CD4-positive, CD25-positive, alpha-beta regulatory T cell (primary cell): ENCODE measurements around the gene SMIM10L2A. TPM values are rescaled to one million over a fixed set of nuclear protein-coding genes. Genes with fewer than 3 reads are reported as not detected.
"Not testable (repeated sequence)": the region's sequence is repeated elsewhere in the genome, so short reads cannot be mapped to it uniquely, and the experiment has no call there.

Source experiments
- ATAC-seq, 2 donors: fragments of 150-1000 bp; cut with Tn5 transposase; one replicate each; pipeline ENCODE4 v1.10.0; 2021; ENCODE audit warnings: low read depth in 2 of 2, moderate number of reproducible peaks in 2 of 2, moderate library complexity in 1 of 2
- DNase-seq, 3 donors: peaks; one replicate each; pipeline versions ENCODE4 v3.0.0 to v3.0.0-alpha.2; 2012 to 2022; ENCODE audit warnings: mixed read lengths in 1 of 3
- H3K27ac ChIP-seq: one replicate; pipeline ENCODE4 v1.7.0; 2013; ENCODE audit warnings: mild to moderate bottlenecking, low read length; ENCODE audit not compliant: insufficient read depth, poor library complexity, severe bottlenecking
- H3K27me3 ChIP-seq: one replicate; pipeline ENCODE4 v1.7.0; 2013; ENCODE audit warnings: low read length; ENCODE audit not compliant: control insufficient read depth, insufficient read depth
- H3K36me3 ChIP-seq: one replicate; pipeline ENCODE4 v1.7.0; 2013; ENCODE audit warnings: mild to moderate bottlenecking, low read length, moderate library complexity; ENCODE audit not compliant: control insufficient read depth, insufficient read depth
- H3K4me1 ChIP-seq: 2 replicates; pipeline ENCODE4 v1.7.0; 2013; ENCODE audit warnings: mild to moderate bottlenecking, low read length; ENCODE audit not compliant: insufficient read depth, control insufficient read depth, poor library complexity, severe bottlenecking
- H3K4me3 ChIP-seq: one replicate; pipeline ENCODE4 v1.7.0; 2013; ENCODE audit warnings: low read depth, mild to moderate bottlenecking, low read length, moderate library complexity
- H3K9me3 ChIP-seq, 2 experiments: 1 replicate in 1 of 2; 2 replicates in 1 of 2; pipeline ENCODE4 v1.7.0; 2013; ENCODE audit warnings: low read length in 2 of 2, mild to moderate bottlenecking in 1 of 2, moderate library complexity in 1 of 2; ENCODE audit not compliant: control insufficient read depth in 2 of 2
- H3K27ac Mint-ChIP-seq, 3 donors: one replicate each; pipeline ENCODE4 v1.8.0; 2020 to 2022; ENCODE audit warnings: mild to moderate bottlenecking in 3 of 3, mixed read lengths in 3 of 3, moderate library complexity in 2 of 3
- H3K27me3 Mint-ChIP-seq: one replicate; pipeline ENCODE4 v1.8.0; 2022; ENCODE audit warnings: mild to moderate bottlenecking, mixed read lengths
- H3K36me3 Mint-ChIP-seq: one replicate; pipeline ENCODE4 v1.8.0; 2020; ENCODE audit warnings: mixed read lengths
- H3K4me1 Mint-ChIP-seq, 4 donors: one replicate each; pipeline ENCODE4 v1.8.0; 2020 to 2022; ENCODE audit warnings: mixed read lengths in 4 of 4, mild to moderate bottlenecking in 1 of 4
- H3K4me3 Mint-ChIP-seq, 4 donors: one replicate each; pipeline ENCODE4 v1.8.0; 2020 to 2022; ENCODE audit warnings: mild to moderate bottlenecking in 4 of 4, mixed read lengths in 4 of 4, moderate library complexity in 3 of 4
- H3K9me3 Mint-ChIP-seq, 7 donors: one replicate each; pipeline ENCODE4 v1.8.0; 2020 to 2022; ENCODE audit warnings: mixed read lengths in 7 of 7, mild to moderate bottlenecking in 3 of 7, moderate library complexity in 2 of 7
- polyA plus RNA-seq, 4 donors: library from polyadenylated mRNA; unstranded; fragments of 300-500 nt; fragmentation: Illumina TruSeq; gene quantifications; one replicate each; pipeline ENCODE4 v1.2.3, GENCODE V29; 2021
- total RNA-seq: library from RNA; stranded (reverse); gene quantifications from one replicate; pipeline ENCODE4 v1.2.3, GENCODE V29; 2022

SMIM10L2A gene
- total and polyA plus RNA-seq, 5 donors from 2014 or later: 0.05 to 0.42 (median 0.37) TPM

DNA sequence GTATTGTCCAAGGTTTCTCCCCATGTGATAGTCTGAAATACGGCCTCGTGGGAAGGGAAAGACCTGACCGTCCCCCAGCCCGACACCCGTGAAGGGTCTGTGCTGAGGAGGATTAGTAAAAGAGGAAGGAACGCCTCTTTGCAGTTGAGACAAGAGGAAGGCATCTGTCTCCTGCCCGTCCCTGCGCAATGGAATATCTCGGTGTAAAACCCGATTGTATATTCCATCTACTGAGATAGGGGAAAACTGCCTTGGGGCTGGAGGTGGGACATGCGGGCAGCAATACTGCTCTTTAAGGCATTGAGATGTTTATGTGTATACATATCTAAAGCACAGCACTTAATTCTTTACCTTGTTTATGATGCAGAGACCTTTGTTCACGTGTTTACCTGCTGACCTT lies 15.3 kb upstream of the SMIM10L2A start:
- H3K4me1 Mint-ChIP-seq: peaks cover 0 to 23% (median 15%) of the 10 kb centered on the region in 4 donors
- H3K27me3 Mint-ChIP-seq, H3K9me3 ChIP-seq, DNase-seq, H3K9me3 Mint-ChIP-seq, H3K4me3 Mint-ChIP-seq, ATAC-seq, H3K36me3 Mint-ChIP-seq, H3K27ac Mint-ChIP-seq, H3K36me3 ChIP-seq, H3K27ac ChIP-seq, H3K4me1 ChIP-seq, H3K4me3 ChIP-seq, H3K27me3 ChIP-seq: not testable (repeated sequence)

DNA sequence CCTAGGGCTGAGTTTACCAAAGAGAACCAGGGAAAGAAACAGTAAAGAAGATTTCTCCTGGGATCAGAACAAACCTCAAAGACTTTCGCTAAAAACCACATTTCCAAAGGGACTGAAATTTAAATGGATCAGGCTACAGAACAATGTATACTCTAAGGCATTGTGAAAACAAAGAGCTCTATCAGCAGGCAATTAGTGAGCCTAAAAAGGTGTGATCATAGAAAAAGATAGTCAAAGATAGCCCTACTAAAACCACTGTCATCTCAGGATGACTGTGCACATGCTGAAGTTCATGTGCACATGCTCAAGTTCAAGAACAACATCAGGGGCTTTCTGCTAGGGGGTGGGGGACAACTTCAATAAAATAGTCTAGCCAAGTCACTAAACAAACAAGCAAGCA lies 12.9 kb upstream of the SMIM10L2A start:
- no peak overlapping the region for H3K27ac ChIP-seq
- Mint-ChIP-seq H3K4me1 (peaks cover 0 to 13% (median 5%) of the 10 kb centered on the region in 4 donors), H3K36me3 (no peaks in the 10 kb centered on the region), H3K27me3 (peaks cover 5% of the 10 kb centered on the region), H3K4me3 (no peak overlapping the region), H3K9me3 (peaks cover 0 to 5% (median 0%) of the 10 kb centered on the region in 7 donors), H3K27ac (no peak overlapping the region)
- no peak for ATAC-seq
- H3K27me3 ChIP-seq: no peaks in the 10 kb centered on the region
- H3K9me3 ChIP-seq: peaks cover 0 to 3% of the 10 kb centered on the region in 2 experiments
- no peak overlapping the region for H3K4me3 ChIP-seq
- no peak for DNase-seq
- peaks cover 3% of the 10 kb centered on the region for H3K4me1 ChIP-seq
- no peaks in the 10 kb centered on the region for H3K36me3 ChIP-seq

DNA sequence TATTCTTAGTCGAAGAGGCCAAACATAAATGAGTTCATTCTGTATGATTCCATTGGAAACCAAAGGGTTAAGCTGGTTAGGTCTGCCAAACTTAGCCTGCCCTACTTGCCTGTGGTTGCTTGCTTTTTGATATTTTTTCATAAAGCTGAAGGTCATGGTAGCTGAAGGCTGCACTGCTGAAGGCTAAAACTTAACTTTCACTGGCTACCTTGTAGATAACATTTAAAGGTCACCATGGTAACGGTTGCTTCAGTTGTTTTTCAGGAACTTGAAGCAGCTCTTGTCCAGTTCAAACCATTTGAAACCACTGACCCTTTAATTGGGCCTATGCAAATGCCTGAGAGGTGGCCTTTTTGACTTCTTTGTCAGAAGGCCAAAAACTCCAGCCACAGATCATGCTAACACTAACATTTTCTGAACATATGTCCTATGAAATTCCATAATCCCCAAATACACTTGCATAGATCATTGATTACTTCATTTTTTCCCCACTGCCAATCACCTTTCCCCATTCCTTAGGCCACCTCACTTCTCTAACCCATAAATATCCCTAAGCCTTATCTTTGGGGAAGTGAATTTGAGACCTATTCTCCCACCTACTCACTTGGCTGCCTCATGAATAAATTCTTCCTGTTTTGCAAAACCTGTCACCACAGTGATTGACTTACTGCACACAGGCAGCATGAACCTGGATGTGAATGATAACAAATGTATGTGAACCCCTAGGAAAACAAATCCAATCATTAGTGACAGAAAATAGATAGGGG lies 10.7 kb upstream of the SMIM10L2A start:
- H3K9me3 Mint-ChIP-seq: peaks cover 0 to 5% (median 1%) of the 10 kb centered on the region in 7 donors
- Histone ChIP-seq H3K4me3 (no peak overlapping the region), H3K36me3 (no peaks in the 10 kb centered on the region), H3K27ac (no peak overlapping the region), H3K27me3 (no peaks in the 10 kb centered on the region), H3K9me3 (peaks cover 0 to 3% of the 10 kb centered on the region in 2 experiments), H3K4me1 (peaks cover 3% of the 10 kb centered on the region)
- DNase-seq: no peak
- peaks cover 0 to 13% (median 3%) of the 10 kb centered on the region in 4 donors for H3K4me1 Mint-ChIP-seq
- peaks cover 5% of the 10 kb centered on the region for H3K27me3 Mint-ChIP-seq
- no peak overlapping the region for H3K27ac Mint-ChIP-seq
- H3K4me3 Mint-ChIP-seq: no peak overlapping the region
- no peak for ATAC-seq
- no peaks in the 10 kb centered on the region for H3K36me3 Mint-ChIP-seq

DNA sequence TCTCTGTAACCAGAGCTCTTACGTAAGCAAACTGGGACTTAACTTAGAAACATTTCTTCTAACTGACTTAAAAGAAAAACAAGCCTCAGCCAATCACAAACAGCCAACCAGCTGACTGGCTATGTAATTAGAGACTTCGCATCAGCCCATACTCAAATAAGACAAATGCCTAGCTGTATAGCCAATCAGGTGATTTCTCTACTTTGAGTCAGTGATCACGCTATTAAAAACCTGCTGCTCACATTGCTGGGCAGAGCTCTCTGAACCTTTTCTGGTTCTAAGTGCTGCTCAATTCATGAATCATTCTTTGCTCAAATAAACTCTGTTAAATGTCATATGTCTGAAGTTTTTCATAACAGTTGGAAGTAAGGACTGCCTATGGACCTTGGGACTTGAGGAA lies 9.9 kb upstream of the SMIM10L2A start:
- H3K4me3 ChIP-seq: no peak overlapping the region
- Mint-ChIP-seq H3K36me3 (no peaks in the 10 kb centered on the region), H3K4me1 (peaks cover 0 to 13% (median 3%) of the 10 kb centered on the region in 4 donors), H3K27ac (no peak overlapping the region), H3K9me3 (peaks cover 0 to 5% (median 1%) of the 10 kb centered on the region in 7 donors), H3K4me3 (no peak overlapping the region), H3K27me3 (peaks cover 5% of the 10 kb centered on the region)
- DNase-seq (no peak), ATAC-seq (peak in 1 of 2 donors; percentile 31)
- H3K9me3 ChIP-seq: peaks cover 0 to 3% of the 10 kb centered on the region in 2 experiments
- peaks cover 3% of the 10 kb centered on the region for H3K4me1 ChIP-seq
- H3K27me3 ChIP-seq: no peaks in the 10 kb centered on the region
- no peaks in the 10 kb centered on the region for H3K36me3 ChIP-seq
- H3K27ac ChIP-seq: no peak overlapping the region

DNA sequence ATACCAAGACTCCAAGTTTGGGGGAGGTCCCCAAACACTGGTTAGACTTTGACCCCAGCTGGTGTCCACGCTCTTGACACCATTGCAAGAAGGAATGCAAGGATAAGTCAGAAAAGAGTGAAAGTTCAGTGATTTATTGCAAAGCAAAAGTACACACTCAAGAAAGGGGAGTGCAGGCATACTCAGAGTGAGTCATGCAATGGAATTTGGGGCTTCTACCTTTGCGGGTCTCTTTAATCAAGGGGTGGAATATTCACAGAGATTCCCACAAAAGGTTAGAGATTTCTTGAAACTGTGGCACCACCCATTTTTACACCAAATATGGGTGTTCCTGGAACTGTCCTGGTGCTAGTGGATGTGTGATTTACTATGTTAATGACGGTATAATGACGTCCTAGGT lies 5.2 kb upstream of the SMIM10L2A start:
- Histone ChIP-seq H3K9me3 (peaks cover 0 to 3% of the 10 kb centered on the region in 2 experiments), H3K27ac (no peak overlapping the region), H3K36me3 (no peaks in the 10 kb centered on the region), H3K4me1 (peaks cover 3% of the 10 kb centered on the region), H3K27me3 (no peaks in the 10 kb centered on the region), H3K4me3 (no peak overlapping the region)
- Mint-ChIP-seq H3K27me3 (peaks cover 7% of the 10 kb centered on the region), H3K36me3 (no peaks in the 10 kb centered on the region), H3K9me3 (peaks cover 0 to 5% (median 0%) of the 10 kb centered on the region in 7 donors), H3K4me3 (no peak overlapping the region), H3K4me1 (peaks cover 0 to 7% (median 4%) of the 10 kb centered on the region in 4 donors), H3K27ac (no peak overlapping the region)
- ATAC-seq (no peak), DNase-seq (no peak)

DNA sequence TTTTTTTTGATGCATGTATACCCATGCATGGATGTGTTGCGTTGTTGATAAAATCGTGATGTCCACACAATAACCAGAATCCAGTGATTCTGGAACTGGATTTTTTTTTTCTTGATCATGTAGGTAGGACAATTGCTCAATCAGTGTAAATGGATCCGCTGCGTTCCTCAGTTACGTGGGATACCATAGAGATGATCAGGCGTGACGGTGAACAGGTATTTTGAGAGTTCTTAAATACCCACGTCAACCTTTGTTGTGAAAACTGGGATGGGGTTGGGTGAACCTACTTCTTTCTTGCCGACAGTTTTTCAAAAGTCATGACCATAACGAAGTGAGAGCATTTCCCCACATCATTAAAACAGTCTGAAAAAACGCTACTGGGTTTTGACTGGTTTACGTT lies 913 bp upstream of the SMIM10L2A start:
- Histone ChIP-seq H3K36me3 (no peaks in the 10 kb centered on the region), H3K4me1 (peaks cover 8% of the 10 kb centered on the region), H3K27ac (no peak overlapping the region), H3K9me3 (no peaks in the 10 kb centered on the region), H3K27me3 (no peaks in the 10 kb centered on the region), H3K4me3 (no peak overlapping the region)
- H3K36me3 Mint-ChIP-seq: no peaks in the 10 kb centered on the region
- H3K4me1 Mint-ChIP-seq: peaks cover 0 to 13% (median 4%) of the 10 kb centered on the region in 4 donors
- H3K9me3 Mint-ChIP-seq: peaks cover 0 to 1% (median 0%) of the 10 kb centered on the region in 7 donors
- no peak for DNase-seq
- no peak for ATAC-seq
- peak overlapping the region; percentile 38 to 84 (median 74) for H3K4me3 Mint-ChIP-seq
- peaks cover 8% of the 10 kb centered on the region for H3K27me3 Mint-ChIP-seq
- H3K27ac Mint-ChIP-seq: peak overlapping the region in 1 of 3 donors; percentile 20

DNA sequence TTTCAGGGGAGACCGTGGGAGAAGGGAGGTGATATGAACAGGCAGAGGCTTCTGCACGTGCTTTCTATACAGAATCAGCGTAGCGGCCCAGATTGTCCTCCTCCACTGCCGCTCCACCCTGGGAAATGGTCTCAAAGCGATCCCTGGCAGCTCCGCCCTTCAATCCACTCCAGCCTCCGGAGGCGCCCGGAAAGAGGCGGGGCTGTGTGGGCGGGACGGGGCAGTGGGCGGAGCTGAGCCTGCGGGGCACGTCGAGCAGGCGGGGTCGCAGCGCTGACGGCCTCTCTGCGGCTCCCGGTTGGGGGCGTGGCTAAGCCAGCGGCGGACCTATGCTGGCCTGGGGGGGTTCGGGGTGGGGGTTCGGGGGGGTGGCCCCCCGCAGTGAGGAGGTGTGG lies 210 bp upstream of the SMIM10L2A start:
- peak; percentile 87 to 88 for ATAC-seq
- Mint-ChIP-seq H3K36me3 (no peaks in the 10 kb centered on the region), H3K4me3 (peak overlapping the region; percentile 38 to 84 (median 74)), H3K9me3 (peaks cover 0 to 1% (median 0%) of the 10 kb centered on the region in 7 donors), H3K27me3 (peaks cover 9% of the 10 kb centered on the region), H3K4me1 (peaks cover 0 to 13% (median 4%) of the 10 kb centered on the region in 4 donors), H3K27ac (peak overlapping the region; percentile 20 to 67 (median 66))
- Histone ChIP-seq H3K36me3 (no peaks in the 10 kb centered on the region), H3K9me3 (no peaks in the 10 kb centered on the region), H3K4me3 (peak overlapping the region; percentile 44), H3K27me3 (no peaks in the 10 kb centered on the region), H3K4me1 (peaks cover 8% of the 10 kb centered on the region), H3K27ac (no peak overlapping the region)
- DNase-seq: peak; percentile 82 to 83 (median 82)

DNA sequence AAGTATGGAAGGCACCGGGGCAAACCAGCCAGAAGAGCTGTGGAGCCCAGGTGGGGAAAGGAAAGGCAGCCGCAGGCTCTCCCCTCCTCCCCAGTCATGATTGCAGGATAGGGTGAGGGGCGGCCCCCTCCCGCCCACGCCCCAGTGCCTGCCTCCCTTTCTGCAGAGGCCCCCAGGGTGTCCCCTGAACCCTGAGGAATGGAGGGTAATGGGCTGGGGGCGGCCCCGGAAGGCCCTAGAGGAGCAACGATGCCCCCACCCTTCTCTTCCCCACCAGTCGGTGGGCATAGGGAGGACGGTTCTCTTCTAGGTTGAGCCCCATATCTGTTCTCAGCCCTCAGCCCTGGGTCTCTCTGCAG lies 1.0 kb downstream of the SMIM10L2A start:
- DNase-seq, H3K36me3 Mint-ChIP-seq, H3K9me3 ChIP-seq, H3K4me1 ChIP-seq, H3K27ac Mint-ChIP-seq, H3K27me3 ChIP-seq, H3K27ac ChIP-seq, ATAC-seq, H3K36me3 ChIP-seq, H3K4me3 ChIP-seq, H3K9me3 Mint-ChIP-seq: not testable (repeated sequence)
- H3K4me1 Mint-ChIP-seq: peaks cover 0 to 13% (median 4%) of the 10 kb centered on the region in 4 donors
- peak overlapping the region; percentile 24 to 79 (median 52) for H3K4me3 Mint-ChIP-seq
- H3K27me3 Mint-ChIP-seq: peaks cover 14% of the 10 kb centered on the region
